DND-41 (cell line): ENCODE results near the gene MASP1.

ENCODE experiments used
- ATAC-seq: fragments of 200-7000 bp; cut with Tn5 transposase; 3 replicates; pipeline ENCODE4 v1.9.1; 2021; ENCODE audit warnings: low read depth; ENCODE audit not compliant: insufficient read depth
- DNase-seq: peaks from one replicate; pipeline ENCODE4 v3.0.0-alpha.2; 2020
- H2AFZ ChIP-seq: 2 replicates; pipeline ENCODE4 v1.6.0; 2012; ENCODE audit warnings: low read depth, low read length
- H3K27ac ChIP-seq: 2 replicates; pipeline ENCODE4 v1.5.1; 2012; ENCODE audit warnings: low read length, inconsistent platforms
- H3K27me3 ChIP-seq: fragments of 200-600 bp; sonication (generic); 2 replicates; pipeline ENCODE4 v1.6.0; 2012; ENCODE audit warnings: low read length, mild to moderate bottlenecking, inconsistent platforms; ENCODE audit not compliant: insufficient read depth, poor library complexity
- H3K36me3 ChIP-seq: 2 replicates; pipeline ENCODE4 v1.5.1; 2012; ENCODE audit warnings: low read length, inconsistent platforms; ENCODE audit not compliant: insufficient read depth
- H3K4me1 ChIP-seq: 2 replicates; pipeline ENCODE4 v1.5.1; 2012; ENCODE audit warnings: mild to moderate bottlenecking, low read length; ENCODE audit not compliant: insufficient read depth
- H3K4me2 ChIP-seq: 2 replicates; pipeline ENCODE4 v1.6.0; 2012; ENCODE audit warnings: mild to moderate bottlenecking, moderate library complexity, low read length, inconsistent platforms; ENCODE audit not compliant: insufficient read depth
- H3K4me3 ChIP-seq, 2 experiments: fragments of 200-600 bp in 1 of 2; shearing (Covaris generic) in 1 of 2; 2 replicates each; pipeline ENCODE4 v1.5.1; 2012 to 2016; ENCODE audit warnings: inconsistent platforms in 2 of 2, low read length in 2 of 2, mild to moderate bottlenecking in 2 of 2, low read depth in 1 of 2, moderate library complexity in 1 of 2
- H3K79me2 ChIP-seq: 2 replicates; pipeline ENCODE4 v1.6.0; 2012; ENCODE audit warnings: low read length, inconsistent platforms; ENCODE audit not compliant: insufficient read depth
- H3K9ac ChIP-seq: 2 replicates; pipeline ENCODE4 v1.6.0; 2012; ENCODE audit warnings: low read depth, mild to moderate bottlenecking, inconsistent platforms, low read length, moderate library complexity
- H3K9me3 ChIP-seq: 2 replicates; pipeline ENCODE4 v1.5.1; 2012; ENCODE audit warnings: low read length, moderate library complexity, mild to moderate bottlenecking, inconsistent platforms; ENCODE audit not compliant: insufficient read depth, severe bottlenecking
- H4K20me1 ChIP-seq: 2 replicates; pipeline ENCODE4 v1.6.0; 2012; ENCODE audit warnings: low read length; ENCODE audit not compliant: insufficient read depth
- EZH2 ChIP-seq: IDR thresholded peaks from 3 replicates; pipeline ENCODE4 v1.6.1; 2012; ENCODE audit warnings: borderline replicate concordance, low read depth, mild to moderate bottlenecking, moderate library complexity, low read length, inconsistent platforms; ENCODE audit not compliant: severe bottlenecking
- TF ChIP-seq, protein P1 (sequence below): IDR thresholded peaks from 2 replicates; pipeline ENCODE4 v1.5.1; 2012; ENCODE audit warnings: borderline replicate concordance, low read length, moderate library complexity, mild to moderate bottlenecking; ENCODE audit not compliant: poor library complexity, severe bottlenecking; ENCODE audit errors: extremely low read depth

The MASP1 gene, protein sequence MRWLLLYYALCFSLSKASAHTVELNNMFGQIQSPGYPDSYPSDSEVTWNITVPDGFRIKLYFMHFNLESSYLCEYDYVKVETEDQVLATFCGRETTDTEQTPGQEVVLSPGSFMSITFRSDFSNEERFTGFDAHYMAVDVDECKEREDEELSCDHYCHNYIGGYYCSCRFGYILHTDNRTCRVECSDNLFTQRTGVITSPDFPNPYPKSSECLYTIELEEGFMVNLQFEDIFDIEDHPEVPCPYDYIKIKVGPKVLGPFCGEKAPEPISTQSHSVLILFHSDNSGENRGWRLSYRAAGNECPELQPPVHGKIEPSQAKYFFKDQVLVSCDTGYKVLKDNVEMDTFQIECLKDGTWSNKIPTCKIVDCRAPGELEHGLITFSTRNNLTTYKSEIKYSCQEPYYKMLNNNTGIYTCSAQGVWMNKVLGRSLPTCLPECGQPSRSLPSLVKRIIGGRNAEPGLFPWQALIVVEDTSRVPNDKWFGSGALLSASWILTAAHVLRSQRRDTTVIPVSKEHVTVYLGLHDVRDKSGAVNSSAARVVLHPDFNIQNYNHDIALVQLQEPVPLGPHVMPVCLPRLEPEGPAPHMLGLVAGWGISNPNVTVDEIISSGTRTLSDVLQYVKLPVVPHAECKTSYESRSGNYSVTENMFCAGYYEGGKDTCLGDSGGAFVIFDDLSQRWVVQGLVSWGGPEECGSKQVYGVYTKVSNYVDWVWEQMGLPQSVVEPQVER

DNA sequence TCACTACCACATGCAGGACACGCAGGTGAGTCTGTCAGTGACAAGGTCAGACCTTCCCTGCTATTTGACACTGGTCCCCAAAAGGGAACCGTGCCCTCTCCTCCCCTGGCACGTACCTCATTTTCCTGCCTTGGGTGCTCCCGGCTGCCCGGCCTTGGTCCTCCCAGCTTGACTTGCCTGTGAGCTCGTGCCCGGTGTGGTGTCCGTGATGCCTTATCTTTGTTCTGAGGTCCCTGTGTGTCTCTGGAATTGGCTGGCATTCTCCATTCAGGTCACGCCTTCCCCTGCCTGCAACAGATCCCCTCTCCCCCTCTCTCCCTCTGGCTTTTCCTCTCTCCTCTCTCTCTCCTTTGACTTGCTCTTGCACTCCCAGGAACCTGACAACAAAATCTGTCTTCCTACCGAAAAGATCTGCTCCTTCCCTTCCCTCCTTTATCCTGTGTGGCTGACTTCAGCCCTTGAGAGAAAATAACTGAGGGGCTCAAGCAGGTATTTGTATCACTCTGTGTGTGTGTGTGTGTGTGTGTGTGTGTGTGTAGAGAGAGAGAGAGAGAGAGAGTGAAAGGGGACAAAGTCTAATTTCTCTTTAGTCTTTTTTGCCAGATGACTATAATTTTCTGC, at the start of gene MASP1:
TSS of gene MASP1 (minus strand) at position 226 of the 621 bp plus-strand sequence. CDS start at position 121, 105 bp downstream.
- H3K9me3 ChIP-seq: no peaks in the 10 kb centered on the region
- no peak within 1 kb of the TSS for H3K4me3 ChIP-seq
- H3K4me1 ChIP-seq: no peaks in the 10 kb centered on the region
- H4K20me1 ChIP-seq: no peaks in the 10 kb centered on the region
- TF ChIP-seq, protein P1, sequence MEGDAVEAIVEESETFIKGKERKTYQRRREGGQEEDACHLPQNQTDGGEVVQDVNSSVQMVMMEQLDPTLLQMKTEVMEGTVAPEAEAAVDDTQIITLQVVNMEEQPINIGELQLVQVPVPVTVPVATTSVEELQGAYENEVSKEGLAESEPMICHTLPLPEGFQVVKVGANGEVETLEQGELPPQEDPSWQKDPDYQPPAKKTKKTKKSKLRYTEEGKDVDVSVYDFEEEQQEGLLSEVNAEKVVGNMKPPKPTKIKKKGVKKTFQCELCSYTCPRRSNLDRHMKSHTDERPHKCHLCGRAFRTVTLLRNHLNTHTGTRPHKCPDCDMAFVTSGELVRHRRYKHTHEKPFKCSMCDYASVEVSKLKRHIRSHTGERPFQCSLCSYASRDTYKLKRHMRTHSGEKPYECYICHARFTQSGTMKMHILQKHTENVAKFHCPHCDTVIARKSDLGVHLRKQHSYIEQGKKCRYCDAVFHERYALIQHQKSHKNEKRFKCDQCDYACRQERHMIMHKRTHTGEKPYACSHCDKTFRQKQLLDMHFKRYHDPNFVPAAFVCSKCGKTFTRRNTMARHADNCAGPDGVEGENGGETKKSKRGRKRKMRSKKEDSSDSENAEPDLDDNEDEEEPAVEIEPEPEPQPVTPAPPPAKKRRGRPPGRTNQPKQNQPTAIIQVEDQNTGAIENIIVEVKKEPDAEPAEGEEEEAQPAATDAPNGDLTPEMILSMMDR: no peak
- TF ChIP-seq EZH2: no peak
- ATAC-seq: no peak
- H3K36me3 ChIP-seq: no peaks in the 10 kb centered on the region
- H3K27me3 ChIP-seq: peaks cover 19% of the 10 kb centered on the region
- no peak within 1 kb of the TSS for H3K27ac ChIP-seq
- H3K9ac ChIP-seq: no peak within 1 kb of the TSS
- H3K4me2 ChIP-seq: no peak within 1 kb of the TSS
- no peak within 1 kb of the TSS for H2AFZ ChIP-seq
- H3K79me2 ChIP-seq: no peaks in the 10 kb centered on the region
- no peak for DNase-seq

DNA sequence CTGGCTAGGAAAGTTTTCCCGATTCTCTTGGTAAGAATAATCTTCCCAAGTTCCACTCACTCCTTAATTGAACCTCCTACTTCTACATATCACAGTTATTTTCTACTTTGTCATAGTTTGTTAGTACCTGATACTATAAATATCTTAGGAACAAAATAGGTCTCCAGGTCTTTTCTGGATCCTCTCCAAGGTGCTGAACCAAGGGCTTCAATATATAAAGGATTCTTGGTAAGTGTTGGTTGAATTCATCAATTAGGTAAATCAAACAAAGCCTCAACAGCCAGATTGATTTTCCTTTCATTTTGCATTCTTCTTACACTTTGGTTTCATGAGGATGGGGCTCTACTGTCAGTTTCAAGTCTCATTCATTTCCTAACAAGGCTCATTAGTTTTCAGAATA, 49.0 kb upstream of the MASP1 start:
- Histone ChIP-seq H3K79me2 (no peaks in the 10 kb centered on the region), H3K36me3 (no peaks in the 10 kb centered on the region), H3K9me3 (no peaks in the 10 kb centered on the region), H3K4me1 (no peaks in the 10 kb centered on the region), H3K4me3 (no peak overlapping the region), H2AFZ (no peak overlapping the region), H4K20me1 (no peaks in the 10 kb centered on the region), H3K9ac (no peak overlapping the region), H3K27me3 (peaks cover 10% of the 10 kb centered on the region), H3K27ac (no peak overlapping the region), H3K4me2 (no peak overlapping the region)
- DNase-seq: no peak
- TF ChIP-seq, protein P1: no peak
- TF ChIP-seq EZH2: no peak
- no peak for ATAC-seq

DNA sequence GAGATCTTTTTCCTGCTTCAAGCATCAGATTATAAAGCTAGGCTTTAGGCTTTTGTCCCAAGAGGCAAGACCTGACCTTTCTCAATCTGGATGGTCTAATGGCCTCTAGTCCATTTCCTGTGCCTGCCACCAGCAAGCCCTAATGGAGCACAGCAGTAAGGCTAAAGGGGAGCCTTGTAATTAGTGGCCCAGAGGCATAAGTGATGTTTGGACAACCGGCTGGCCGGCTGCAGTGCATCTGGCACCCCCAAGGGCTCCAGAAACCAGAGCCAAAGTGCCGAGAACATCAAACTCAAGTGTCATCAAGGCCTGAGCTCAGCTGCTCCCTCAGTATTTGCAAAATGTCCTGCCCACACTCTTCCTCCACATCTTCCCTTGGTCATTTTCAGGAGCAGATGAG, 44.8 kb upstream of the MASP1 start:
- DNase-seq: no peak
- no peak for ATAC-seq
- Histone ChIP-seq H3K36me3 (no peaks in the 10 kb centered on the region), H3K79me2 (no peaks in the 10 kb centered on the region), H3K4me3 (no peak overlapping the region), H3K9ac (no peak overlapping the region), H4K20me1 (no peaks in the 10 kb centered on the region), H3K4me1 (no peaks in the 10 kb centered on the region), H3K27me3 (peaks cover 33% of the 10 kb centered on the region), H3K27ac (no peak overlapping the region), H3K4me2 (no peak overlapping the region), H2AFZ (no peak overlapping the region), H3K9me3 (no peaks in the 10 kb centered on the region)
- no peak for TF ChIP-seq EZH2
- TF ChIP-seq, protein P1: no peak
